H1 (cell line): ENCODE measurements around the gene ETV4. TPM values are rescaled to one million over a fixed set of nuclear protein-coding genes. Genes with fewer than 3 reads are reported as not detected.

Source experiments
- CTCF ChIA-PET: fragments of 300-600 bp; sonication (Branson Sonifier 250); formaldehyde crosslinking; loops from one replicate; lab custom pipeline; 2021; ENCODE audit not compliant: partially characterized antibody; lab: Charles Lee
- POLR2A ChIA-PET: fragments of 300-600 bp; sonication (Branson Sonifier 250); formaldehyde crosslinking; loops from one replicate; lab custom pipeline; 2021; ENCODE audit warnings: inconsistent platforms; ENCODE audit not compliant: partially characterized antibody; lab: Charles Lee
- DNase-seq, 2 experiments: peaks; one replicate each; pipeline versions ENCODE4 v3.0.0 to v3.0.0-alpha.2; 2010 to 2022; ENCODE audit warnings: low spot score in 2 of 2, low read depth in 1 of 2, mixed read lengths in 1 of 2
- FAIRE-seq: peaks from 2 replicates; lab custom pipeline; 2011; peaks lifted over from hg19 to GRCh38; lab: Jason Lieb, UNC
- H2AFZ ChIP-seq: 2 replicates; pipeline ENCODE4 v1.8.1; 2012; ENCODE audit warnings: low read length, inconsistent platforms
- H2AK5ac ChIP-seq: 2 replicates; pipeline ENCODE4 v1.6.1; 2013; ENCODE audit warnings: low read depth, low read length
- H2BK120ac ChIP-seq: replicated peaks from 2 replicates; pipeline ENCODE3; 2013; ENCODE audit warnings: low read depth, low read length, inconsistent platforms
- H2BK12ac ChIP-seq: 2 replicates; pipeline ENCODE4 v1.6.1; 2013; ENCODE audit warnings: low read depth, low read length
- H2BK15ac ChIP-seq: 2 replicates; pipeline ENCODE4 v1.6.1; 2013; ENCODE audit warnings: low read length
- H2BK20ac ChIP-seq: 2 replicates; pipeline ENCODE4 v1.6.1; 2013; ENCODE audit warnings: low read length
- H2BK5ac ChIP-seq: 2 replicates; pipeline ENCODE4 v1.6.1; 2013; ENCODE audit warnings: low read depth, low read length
- H3K14ac ChIP-seq: 2 replicates; pipeline ENCODE4 v1.6.1; 2013; ENCODE audit warnings: inconsistent platforms; ENCODE audit not compliant: insufficient read length
- H3K18ac ChIP-seq: 2 replicates; pipeline ENCODE4 v1.6.1; 2013; ENCODE audit warnings: low read length; ENCODE audit errors: extremely low read depth
- H3K23ac ChIP-seq: 2 replicates; pipeline ENCODE4 v1.6.1; 2013; ENCODE audit warnings: inconsistent platforms; ENCODE audit not compliant: insufficient read length
- H3K23me2 ChIP-seq: 2 replicates; pipeline ENCODE4 v1.6.1; 2013; ENCODE audit warnings: low read depth, low read length
- H3K27ac ChIP-seq: 2 replicates; pipeline ENCODE4 v1.6.1; 2011; ENCODE audit warnings: low read depth, low read length, inconsistent platforms
- H3K27me3 ChIP-seq, 4 experiments: replicated peaks in 1 of 4; 1 replicate in 1 of 4; 2 replicates in 3 of 4; pipeline versions ENCODE4 v1.6.1 to v1.8.1; 2011 to 2013; ENCODE audit warnings: low read length in 3 of 4, mild to moderate bottlenecking in 3 of 4, inconsistent platforms in 2 of 4, mixed read lengths in 2 of 4, moderate library complexity in 1 of 4; ENCODE audit not compliant: control insufficient read depth in 3 of 4, insufficient read depth in 3 of 4; ENCODE audit errors: extremely low read depth in 1 of 4
- H3K36me3 ChIP-seq, 4 experiments: 2 replicates each; pipeline versions ENCODE4 v1.6.1 to v1.8.1; 2011 to 2013; ENCODE audit warnings: mild to moderate bottlenecking in 4 of 4, low read length in 3 of 4, moderate library complexity in 2 of 4, control low read depth in 1 of 4, inconsistent platforms in 1 of 4; ENCODE audit not compliant: insufficient read depth in 4 of 4, control insufficient read depth in 2 of 4
- H3K4ac ChIP-seq: replicated peaks from 2 replicates; pipeline ENCODE3; 2013; ENCODE audit warnings: low read length, low read depth, mixed read lengths, inconsistent platforms; ENCODE audit not compliant: insufficient read length
- H3K4me1 ChIP-seq, 4 experiments: replicated peaks in 1 of 4; 1 replicate in 1 of 4; 2 replicates in 3 of 4; pipeline versions ENCODE4 v1.6.1 to v1.8.1; 2011 to 2013; ENCODE audit warnings: low read length in 3 of 4, inconsistent platforms in 2 of 4, mixed read lengths in 1 of 4; ENCODE audit not compliant: insufficient read depth in 4 of 4, control insufficient read depth in 3 of 4
- H3K4me2 ChIP-seq, 2 experiments: 2 replicates each; pipeline versions ENCODE4 v1.6.1 to v1.8.1; 2011 to 2013; ENCODE audit warnings: low read depth in 2 of 2, low read length in 2 of 2, control low read depth in 1 of 2, inconsistent platforms in 1 of 2, mild to moderate bottlenecking in 1 of 2; ENCODE audit not compliant: insufficient read depth in 1 of 2
- H3K4me3 ChIP-seq, 4 experiments: fragments of 200-600, 300-600 bp in 1 of 4; sonication (generic), shearing (Covaris generic), sonication (Bioruptor Twin) in 1 of 4; 2 replicates each; pipeline versions ENCODE4 v1.5.1 to v1.8.1; 2011 to 2016; ENCODE audit warnings: low read length in 4 of 4, low read depth in 3 of 4, control low read depth in 2 of 4, inconsistent platforms in 2 of 4, mild to moderate bottlenecking in 2 of 4, mixed read lengths in 1 of 4, moderate library complexity in 1 of 4; ENCODE audit not compliant: insufficient read depth in 2 of 4; ENCODE audit errors: extremely low read depth in 1 of 4
- H3K56ac ChIP-seq: replicated peaks from 2 replicates; pipeline ENCODE3; 2013; ENCODE audit warnings: low read depth, mild to moderate bottlenecking, mixed read lengths, low read length, inconsistent platforms; ENCODE audit not compliant: insufficient read length
- H3K79me1 ChIP-seq: 2 replicates; pipeline ENCODE4 v1.6.1; 2013; ENCODE audit warnings: low read depth, low read length, control low read depth
- H3K79me2 ChIP-seq, 2 experiments: 2 replicates each; pipeline versions ENCODE4 v1.6.1 to v1.8.1; 2012 to 2013; ENCODE audit warnings: low read length in 2 of 2, mild to moderate bottlenecking in 2 of 2, inconsistent platforms in 1 of 2; ENCODE audit not compliant: insufficient read depth in 2 of 2, control insufficient read depth in 1 of 2
- H3K9ac ChIP-seq, 4 experiments: replicated peaks in 1 of 4; 1 replicate in 1 of 4; 2 replicates in 3 of 4; pipeline versions ENCODE4 v1.6.1 to v1.8.1; 2011 to 2013; ENCODE audit warnings: low read depth in 3 of 4, low read length in 3 of 4, control low read depth in 2 of 4, mild to moderate bottlenecking in 2 of 4, moderate library complexity in 2 of 4, inconsistent platforms in 1 of 4; ENCODE audit errors: extremely low read depth in 1 of 4
- H3K9me3 ChIP-seq, 2 experiments: 2 replicates each; pipeline versions ENCODE4 v1.6.1 to v1.8.1; 2012 to 2013; ENCODE audit warnings: mild to moderate bottlenecking in 2 of 2, moderate library complexity in 2 of 2, control low read depth in 1 of 2, inconsistent platforms in 1 of 2, low read depth in 1 of 2, low read length in 1 of 2, mixed read lengths in 1 of 2; ENCODE audit not compliant: insufficient read depth in 2 of 2
- H4K20me1 ChIP-seq, 2 experiments: replicated peaks in 1 of 2; 2 replicates each; pipeline versions ENCODE3 to v1.8.1; 2011 to 2013; ENCODE audit warnings: inconsistent platforms in 2 of 2, low read length in 2 of 2, mild to moderate bottlenecking in 1 of 2; ENCODE audit not compliant: insufficient read depth in 2 of 2, control insufficient read depth in 1 of 2
- H4K5ac ChIP-seq: 2 replicates; pipeline ENCODE4 v1.6.1; 2013; ENCODE audit warnings: low read length, low read depth, mixed read lengths, inconsistent platforms; ENCODE audit not compliant: insufficient read length
- H4K8ac ChIP-seq: 2 replicates; pipeline ENCODE4 v1.8.0; 2013; ENCODE audit warnings: mild to moderate bottlenecking, moderate library complexity, low read length, inconsistent platforms; ENCODE audit not compliant: insufficient read depth; ENCODE audit errors: extremely low read depth
- H4K91ac ChIP-seq: replicated peaks from 2 replicates; pipeline ENCODE3; 2013; ENCODE audit warnings: low read length, mixed read lengths, inconsistent platforms; ENCODE audit not compliant: insufficient read length
- EP300 ChIP-seq, 2 experiments: IDR thresholded peaks; 1 replicate in 1 of 2; 2 replicates in 1 of 2; pipeline ENCODE4 v1.6.1; 2011 to 2012; ENCODE audit warnings: low read depth in 2 of 2, low read length in 2 of 2, mild to moderate bottlenecking in 2 of 2, borderline replicate concordance in 1 of 2, inconsistent platforms in 1 of 2, moderate library complexity in 1 of 2
- JUN ChIP-seq: IDR thresholded peaks from 2 replicates; pipeline ENCODE4 v1.6.1; 2011; ENCODE audit warnings: low read depth, mild to moderate bottlenecking, improper control_type of control experiment, low read length
- JUND ChIP-seq: IDR thresholded peaks from 2 replicates; pipeline ENCODE4 v1.6.1; 2011; ENCODE audit warnings: mild to moderate bottlenecking, improper control_type of control experiment, low read length
- KDM5A ChIP-seq: fragments of 200-600 bp; IDR thresholded peaks from 2 replicates; pipeline ENCODE4 v1.7.1; 2012; ENCODE audit warnings: mild to moderate bottlenecking, low read length, inconsistent platforms, mixed read lengths
- MAFK ChIP-seq: IDR thresholded peaks from 2 replicates; pipeline ENCODE4 v1.6.1; 2012; ENCODE audit warnings: low read depth, mild to moderate bottlenecking, improper control_type of control experiment, low read length
- RAD21 ChIP-seq, 2 experiments: IDR thresholded peaks in 1 of 2; conservative IDR thresholded peaks in 1 of 2; 2 replicates each; pipeline ENCODE4 v1.6.1; 2011; ENCODE audit warnings: low read depth in 2 of 2, low read length in 2 of 2, improper control_type of control experiment in 1 of 2, inconsistent platforms in 1 of 2, mild to moderate bottlenecking in 1 of 2, moderate library complexity in 1 of 2
- RFX5 ChIP-seq: IDR thresholded peaks from 2 replicates; pipeline ENCODE4 v1.6.1; 2011; ENCODE audit warnings: low read depth, low read length, improper control_type of control experiment, borderline replicate concordance
- SIRT6 ChIP-seq: IDR thresholded peaks from one replicate; pipeline ENCODE4 v1.7.1; 2012; ENCODE audit warnings: low read length, inconsistent platforms
- SIX5 ChIP-seq: IDR thresholded peaks from 2 replicates; pipeline ENCODE4 v1.6.1; 2011; ENCODE audit warnings: mild to moderate bottlenecking, low read depth, low read length
- SP4 ChIP-seq: IDR thresholded peaks from 2 replicates; pipeline ENCODE4 v1.6.1; 2012; ENCODE audit warnings: low read length, inconsistent platforms
- TEAD4 ChIP-seq: IDR thresholded peaks from 2 replicates; pipeline ENCODE4 v1.6.1; 2012; ENCODE audit warnings: low read depth, low read length, inconsistent platforms, mixed read lengths
- YY1 ChIP-seq: IDR thresholded peaks from 2 replicates; pipeline ENCODE4 v1.6.1; 2011; ENCODE audit warnings: low read depth, mild to moderate bottlenecking, low read length
- WGBS, 2 experiments: shearing (Covaris generic) in 1 of 2; methylation state at CpG; one replicate each; pipeline versions ENCODE4 v1.1.6 to v1.1.7; 2013 to 2015; ENCODE audit warnings: low lambda C conversion rate in 2 of 2, mixed read lengths in 2 of 2, inconsistent platforms in 1 of 2, low coverage in 1 of 2, missing lambda C conversion rate in 1 of 2; ENCODE audit not compliant: insufficient replicate concordance in 2 of 2, insufficient coverage in 1 of 2, insufficient read length in 1 of 2; ENCODE audit errors: extremely low coverage in 1 of 2, missing lambda C conversion rate in 1 of 2; 5-methylcytosine and 5-hydroxymethylcytosine counted together
- polyA plus RNA-seq, 7 experiments: library from polyadenylated mRNA; depleted of rRNA in 3 of 7; stranded (reverse) in 5 of 7; unstranded in 2 of 7; fragments of >200 nt in 5 of 7; fragments of 200-250 nt in 2 of 7; gene quantifications; 1 replicate in 5 of 7; 2 replicates in 1 of 7; 4 replicates in 1 of 7; pipeline versions ENCODE4 v1.2.1 to v1.2.3, GENCODE V29; 2011 to 2013; ENCODE audit warnings: missing spikeins in 2 of 7, mixed read lengths in 2 of 7
- total RNA-seq: library from RNA; stranded (reverse); fragmentation: NEBNext Ultra II Directional; extraction: Animal tissue kit (Norgen Biotek cat#: 25700); gene quantifications from 2 replicates; pipeline ENCODE4 v1.2.1, GENCODE V29; 2021

Gene ETV4
- total and polyA plus RNA-seq, 2 of the 8 experiments (the other 6 are each of a cell fraction or from before 2014, with no cell fraction given) = 75.2 to 143 TPM

DNA sequence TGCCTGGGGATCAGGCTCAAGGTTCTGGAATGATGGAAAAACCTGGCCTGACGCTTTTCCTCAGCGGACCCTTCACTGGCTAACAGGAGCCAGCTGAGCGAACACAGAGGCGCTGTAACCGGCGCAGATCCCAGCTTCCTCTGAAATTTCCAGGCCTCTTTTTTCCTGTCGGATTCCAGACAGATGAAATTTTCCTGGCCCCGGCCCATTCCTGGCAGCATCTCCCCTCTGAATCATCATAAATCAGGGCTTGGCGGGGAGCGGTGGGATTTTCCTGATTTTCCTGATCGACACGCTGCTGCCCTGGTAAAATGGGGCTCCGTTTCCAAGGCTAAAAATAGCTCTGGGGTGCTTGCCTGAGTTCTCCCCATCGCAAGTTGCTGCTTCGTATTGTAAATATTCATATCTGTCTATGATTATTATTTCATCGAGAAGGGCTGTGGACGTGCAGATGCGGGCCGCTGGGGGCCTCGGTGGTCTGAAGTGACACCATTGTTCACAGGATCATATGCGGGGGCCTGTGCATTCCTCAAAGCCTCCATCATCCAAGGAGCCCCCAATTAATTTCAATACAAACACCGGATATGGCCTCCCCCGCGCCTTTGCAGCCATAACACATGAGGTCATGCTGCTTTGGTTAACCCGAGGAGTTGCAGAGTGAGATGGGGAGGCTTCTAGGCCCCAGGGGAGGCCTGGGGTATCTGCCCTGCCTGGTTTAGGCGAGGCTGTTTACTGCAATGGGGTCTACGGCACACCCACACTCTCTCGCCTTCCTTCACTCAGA lies 45.8 kb upstream of the ETV4 start:
- Histone ChIP-seq H3K18ac (no peak overlapping the region), H3K14ac (no peak overlapping the region), H4K8ac (peak overlapping the region; percentile 31; the same call in 1 of the 2 replicates), H3K4me2 (no peak overlapping the region), H2BK120ac (no peak overlapping the region), H2AK5ac (no peak overlapping the region), H2BK12ac (peak overlapping the region; percentile 68; the same call in 1 of the 2 replicates), H4K5ac (no peak overlapping the region), H3K4me3 (no peak overlapping the region), H3K27me3 (no peaks in the 10 kb centered on the region), H3K23ac (no peak overlapping the region), H2BK20ac (0 out of 2 replicates have a peak overlapping the region, but pooled peaks have one; percentile 61), H3K36me3 (no peaks in the 10 kb centered on the region), H3K4me1 (peaks cover 0 to 4% (median 0%) of the 10 kb centered on the region in 4 experiments; a peak in 2 of 7 replicates), H3K9ac (no peak overlapping the region), H4K20me1 (no peaks in the 10 kb centered on the region), H3K79me1 (no peaks in the 10 kb centered on the region), H3K4ac (no peak overlapping the region), H3K9me3 (no peaks in the 10 kb centered on the region), H3K23me2 (0 out of 2 replicates have a peak, but pooled peaks cover 2% of the 10 kb centered on the region), H3K56ac (no peak overlapping the region), H4K91ac (peak overlapping the region; percentile 17), H3K79me2 (no peaks in the 10 kb centered on the region), H2BK5ac (no peak overlapping the region), H3K27ac (no peak overlapping the region), H2AFZ (no peak overlapping the region), H2BK15ac (no peak overlapping the region)
- ChIA-PET POLR2A (no interaction called here), CTCF (interaction anchor here (0.5 to 3.5 kb wide), 8 partner anchors 11 to 82 kb away, joined by 3 to 11 read pairs (median 6); no protein-coding TSS in a partner anchor)
- TF ChIP-seq YY1 (no peak), SIX5 (no peak), SIRT6 (no peak), RAD21 (IDR thresholded peaks at IDR 0.05 in 1 of 2, conservative IDR thresholded peaks at IDR 0.05 in 1 of 2; ENCODE audit: low read depth in 2 of 2, low read length in 2 of 2) (no peak), KDM5A (no peak), SP4 (no peak), JUND (no peak), EP300 (IDR thresholded peaks at IDR 0.05; ENCODE audit: borderline replicate concordance in 1 of 2, low read depth in 2 of 2, low read length in 2 of 2) (no peak), TEAD4 (no peak), MAFK (no peak), RFX5 (no peak), JUN (no peak)
- FAIRE-seq (no peak), DNase-seq (no peak)
- 89% methylated on average over 28 of the region's 28 CpGs; no CpG with 5 or more reads in 1 of the 2 experiments for WGBS, 2 experiments
